Activated naive CD8-positive, alpha-beta T cell treated with anti-CD3 and anti-CD28 coated beads, Interleukin-2, amount 50 U/mL, for 24 hours (primary cell): ENCODE measurements around the gene PPP4R2.
"Not testable (repeated sequence)": the region's sequence is repeated elsewhere in the genome, so short reads cannot be mapped to it uniquely, and the experiment has no call there.

Source experiments
- ATAC-seq: fragments of 150-1000 bp; cut with Tn5 transposase; one replicate; pipeline ENCODE4 v1.10.0; 2021
- DNase-seq: peaks from one replicate; pipeline ENCODE4 v3.0.0; 2021
- H3K27ac Mint-ChIP-seq: one replicate; pipeline ENCODE4 v1.8.0; 2021; ENCODE audit warnings: mild to moderate bottlenecking, mixed read lengths
- H3K27me3 Mint-ChIP-seq: one replicate; pipeline ENCODE4 v1.8.0; 2021; ENCODE audit warnings: mixed read lengths
- H3K36me3 Mint-ChIP-seq: one replicate; pipeline ENCODE4 v1.8.0; 2021; ENCODE audit warnings: low read depth, mixed read lengths
- H3K4me1 Mint-ChIP-seq: one replicate; pipeline ENCODE4 v1.8.0; 2021; ENCODE audit warnings: mixed read lengths
- H3K4me3 Mint-ChIP-seq: one replicate; pipeline ENCODE4 v1.8.0; 2021; ENCODE audit warnings: mild to moderate bottlenecking, moderate library complexity, mixed read lengths
- H3K9me3 Mint-ChIP-seq: one replicate; pipeline ENCODE4 v1.8.0; 2021; ENCODE audit warnings: mixed read lengths

PPP4R2 gene

GRCh38 chr3:73056014-73056844 is 59.6 kb downstream of the PPP4R2 start:
- Mint-ChIP-seq H3K9me3 (no peaks in the 10 kb centered on the region), H3K27me3 (no peaks in the 10 kb centered on the region), H3K4me1 (peaks cover 18% of the 10 kb centered on the region), H3K27ac (no peak overlapping the region), H3K4me3 (no peak overlapping the region), H3K36me3 (peaks cover 12% of the 10 kb centered on the region)
- no peak for DNase-seq
- ATAC-seq, result no peak

DNA sequence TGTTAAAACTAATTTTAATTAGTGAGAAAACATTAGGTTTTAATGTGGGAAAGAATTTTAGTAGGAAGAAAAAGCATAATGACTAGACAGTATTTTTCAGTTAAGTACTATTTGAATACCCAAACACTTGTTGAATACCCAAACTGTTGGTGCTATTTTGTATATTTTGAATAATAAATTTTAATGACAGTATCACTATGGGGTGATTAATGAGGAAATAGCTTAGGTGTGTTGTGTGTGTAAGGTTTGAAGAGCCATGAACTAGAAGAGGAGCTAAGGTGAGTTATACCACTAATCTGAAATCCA is 60.2 kb downstream of the PPP4R2 start:
- ATAC-seq, result no peak
- no peak for DNase-seq
- H3K27ac Mint-ChIP-seq, result no peak overlapping the region
- no peak overlapping the region for H3K4me3 Mint-ChIP-seq
- no peaks in the 10 kb centered on the region for H3K27me3 Mint-ChIP-seq
- H3K36me3 Mint-ChIP-seq, result peaks cover 14% of the 10 kb centered on the region
- peaks cover 18% of the 10 kb centered on the region for H3K4me1 Mint-ChIP-seq
- no peaks in the 10 kb centered on the region for H3K9me3 Mint-ChIP-seq

DNA sequence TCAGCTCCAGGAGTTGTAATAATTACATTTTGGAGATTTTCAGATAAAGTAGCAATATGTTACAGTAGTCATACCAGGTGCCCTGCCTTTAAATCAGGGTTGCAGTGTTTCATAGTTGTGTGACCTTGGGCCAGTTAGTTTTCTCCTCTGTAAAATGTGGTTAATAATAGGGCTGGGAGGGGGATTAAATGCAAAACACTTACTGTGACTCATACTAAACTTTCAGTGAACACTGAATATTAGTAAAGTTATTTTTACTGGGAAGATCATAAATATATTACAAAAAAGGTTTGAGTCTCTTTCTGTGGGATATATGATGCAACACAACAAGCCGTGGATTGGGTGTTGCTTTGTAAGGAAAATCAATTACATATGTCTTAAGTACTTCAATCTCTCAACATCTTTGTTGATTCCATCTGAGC is 63.7 kb downstream of the PPP4R2 start:
- ATAC-seq (no peak), DNase-seq (no peak)

GRCh38 chr3:73061416-73061815 is 64.8 kb downstream of the PPP4R2 start, which contains the start of gene EBLN2:
TSS of gene EBLN2 (plus strand) at chr3:73061659. CDS start at chr3:73062082, 423 bp downstream.
- Mint-ChIP-seq H3K27ac (no peak within 1 kb of the TSS), H3K9me3 (no peaks in the 10 kb centered on the region), H3K36me3 (peaks cover 44% of the 10 kb centered on the region), H3K4me3 (no peak within 1 kb of the TSS), H3K27me3 (no peaks in the 10 kb centered on the region), H3K4me1 (peaks cover 9% of the 10 kb centered on the region)
- ATAC-seq (no peak), DNase-seq (no peak)

More for the DNA sequence above, 63.7 kb downstream of the PPP4R2 start:
- peaks cover 38% of the 10 kb centered on the region for H3K36me3 Mint-ChIP-seq
- H3K4me3 Mint-ChIP-seq, result no peak overlapping the region
- no peaks in the 10 kb centered on the region for H3K9me3 Mint-ChIP-seq
- no peaks in the 10 kb centered on the region for H3K27me3 Mint-ChIP-seq
- H3K27ac Mint-ChIP-seq, result no peak overlapping the region
- peaks cover 15% of the 10 kb centered on the region for H3K4me1 Mint-ChIP-seq

- H3K36me3 Mint-ChIP-seq, result peaks cover 35% of the 10 kb centered on the region
- not testable (repeated sequence) for DNase-seq, H3K9me3 Mint-ChIP-seq, H3K27ac Mint-ChIP-seq, ATAC-seq, H3K4me3 Mint-ChIP-seq, H3K27me3 Mint-ChIP-seq
- H3K4me1 Mint-ChIP-seq, result peaks cover 12% of the 10 kb centered on the region
Measured at GRCh38 chr3:73066243-73066642, 69.6 kb downstream of the PPP4R2 start.

GRCh38 chr3:73068419-73068818 is 71.8 kb downstream of the PPP4R2 start:
- DNase-seq, result no peak
- H3K4me3 Mint-ChIP-seq, result no peak overlapping the region
- no peak overlapping the region for H3K27ac Mint-ChIP-seq
- H3K36me3 Mint-ChIP-seq, result peaks cover 23% of the 10 kb centered on the region
- ATAC-seq, result no peak
- H3K9me3 Mint-ChIP-seq, result no peaks in the 10 kb centered on the region
- H3K27me3 Mint-ChIP-seq, result no peaks in the 10 kb centered on the region
- H3K4me1 Mint-ChIP-seq, result peaks cover 31% of the 10 kb centered on the region

- no peak for ATAC-seq
- peaks cover 31% of the 10 kb centered on the region for H3K4me1 Mint-ChIP-seq
- H3K36me3 Mint-ChIP-seq, result peaks cover 19% of the 10 kb centered on the region
Measured at GRCh38 chr3:73069187-73069586, 72.6 kb downstream of the PPP4R2 start.

DNA sequence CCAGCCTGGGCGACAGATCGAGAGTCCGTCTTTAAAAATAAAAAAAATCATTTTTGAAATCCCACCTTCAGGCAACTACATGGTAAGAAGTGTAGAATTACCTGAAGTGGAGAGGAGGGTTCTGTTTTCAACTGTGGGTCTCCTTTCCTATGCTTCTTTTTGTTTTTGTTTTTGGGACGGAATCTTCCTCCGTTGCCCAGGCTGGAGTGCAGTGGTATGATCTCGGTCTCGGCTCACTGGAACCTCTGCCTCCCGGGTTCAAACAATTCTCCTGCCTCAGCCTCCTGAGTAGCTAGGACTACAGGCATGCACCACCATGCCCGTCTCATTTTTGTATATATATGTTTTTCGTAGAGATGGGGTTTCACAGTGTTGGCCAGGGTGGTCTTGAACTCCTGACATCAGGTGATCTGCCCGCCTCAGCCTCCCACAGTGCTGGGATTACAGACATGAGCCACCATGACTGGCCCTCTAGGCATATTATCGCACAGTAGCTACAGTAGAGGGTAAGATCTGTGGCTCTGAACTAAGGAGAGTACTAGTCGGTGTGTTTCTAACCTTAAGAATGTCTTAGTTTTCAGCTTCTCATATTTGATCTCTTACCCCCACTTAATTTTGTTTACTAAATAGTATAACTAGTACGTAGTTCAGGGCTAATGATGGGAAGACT is 73.3 kb downstream of the PPP4R2 start:
- no peak for ATAC-seq
- H3K27me3 Mint-ChIP-seq, result no peaks in the 10 kb centered on the region
- peaks cover 31% of the 10 kb centered on the region for H3K4me1 Mint-ChIP-seq
- H3K27ac Mint-ChIP-seq, result no peak overlapping the region
- H3K36me3 Mint-ChIP-seq, result peaks cover 12% of the 10 kb centered on the region
- DNase-seq, result no peak
- H3K9me3 Mint-ChIP-seq, result no peaks in the 10 kb centered on the region
- H3K4me3 Mint-ChIP-seq, result no peak overlapping the region

More at GRCh38 chr3:73069187-73069586, 72.6 kb downstream of the PPP4R2 start:
- H3K4me3 Mint-ChIP-seq, result no peak overlapping the region
- H3K27me3 Mint-ChIP-seq, result no peaks in the 10 kb centered on the region
- H3K27ac Mint-ChIP-seq, result no peak overlapping the region
- no peak for DNase-seq
- H3K9me3 Mint-ChIP-seq, result no peaks in the 10 kb centered on the region

- peaks cover 31% of the 10 kb centered on the region for H3K4me1 Mint-ChIP-seq
- peak; percentile 47 for ATAC-seq
- peaks cover 3% of the 10 kb centered on the region for H3K36me3 Mint-ChIP-seq
- no peak for DNase-seq
- H3K4me3 Mint-ChIP-seq, result no peak overlapping the region
- no peaks in the 10 kb centered on the region for H3K9me3 Mint-ChIP-seq
- H3K27ac Mint-ChIP-seq, result no peak overlapping the region
- H3K27me3 Mint-ChIP-seq, result no peaks in the 10 kb centered on the region
Measured at GRCh38 chr3:73070675-73071575, 74.3 kb downstream of the PPP4R2 start.

- no peak for DNase-seq
- Mint-ChIP-seq H3K27me3 (no peaks in the 10 kb centered on the region), H3K4me3 (no peak overlapping the region), H3K9me3 (no peaks in the 10 kb centered on the region), H3K4me1 (peaks cover 31% of the 10 kb centered on the region), H3K27ac (no peak overlapping the region), H3K36me3 (no peaks in the 10 kb centered on the region)
- no peak for ATAC-seq
Measured at GRCh38 chr3:73071952-73072351, 75.3 kb downstream of the PPP4R2 start.

DNA sequence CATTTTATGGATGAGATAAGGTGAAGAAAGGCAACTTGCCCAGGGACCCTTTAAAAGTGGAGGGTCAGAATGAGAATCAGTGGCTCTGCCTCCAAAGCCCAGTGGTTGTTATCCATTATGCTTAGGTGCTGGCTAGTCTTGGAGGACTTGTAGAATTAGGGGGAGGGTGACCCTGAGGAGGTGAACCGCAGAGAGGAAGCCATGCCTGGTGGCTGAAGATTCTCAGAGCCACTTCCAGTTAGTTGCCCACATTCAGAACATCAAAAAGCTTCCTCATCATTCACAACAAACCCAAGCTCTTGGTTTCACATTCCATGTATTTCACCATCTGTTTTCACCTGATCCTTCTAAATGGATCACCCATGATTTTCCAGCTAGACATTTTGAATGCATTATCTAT is 76.0 kb downstream of the PPP4R2 start:
- Mint-ChIP-seq H3K9me3 (no peaks in the 10 kb centered on the region), H3K36me3 (no peaks in the 10 kb centered on the region), H3K4me1 (peaks cover 31% of the 10 kb centered on the region), H3K27ac (no peak overlapping the region), H3K27me3 (no peaks in the 10 kb centered on the region), H3K4me3 (no peak overlapping the region)
- no peak for DNase-seq
- no peak for ATAC-seq

DNA sequence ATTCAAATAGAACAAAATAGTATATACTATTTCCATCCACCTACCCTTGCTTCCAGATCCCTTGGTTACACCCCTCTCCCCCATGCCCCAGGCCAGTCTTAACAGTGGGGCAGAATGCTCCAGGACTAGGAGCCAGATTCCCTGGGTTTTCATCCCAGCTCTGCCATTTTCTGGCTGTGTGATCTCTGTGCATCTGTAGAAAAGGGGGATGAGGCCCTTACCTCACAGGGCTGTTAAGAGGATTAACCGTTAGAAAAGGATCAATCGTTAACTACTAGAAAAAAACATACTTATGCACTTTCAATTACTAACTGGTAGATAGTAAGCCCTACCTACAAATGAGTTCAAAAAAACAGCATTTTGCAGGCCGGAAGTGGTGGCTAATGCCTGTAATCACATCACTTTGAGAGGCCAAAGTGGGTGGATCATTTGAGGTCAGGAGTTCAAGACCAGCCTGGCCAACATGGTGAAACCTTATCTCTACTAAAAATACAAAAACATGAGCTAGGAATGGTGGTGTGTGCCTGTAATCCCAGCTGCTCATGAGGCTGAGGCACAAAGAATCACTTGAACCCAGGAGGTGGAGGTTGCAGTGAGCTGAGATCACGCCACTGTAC is 76.6 kb downstream of the PPP4R2 start:
- no peak for ATAC-seq
- Mint-ChIP-seq H3K4me3 (no peak overlapping the region), H3K36me3 (no peaks in the 10 kb centered on the region), H3K27me3 (no peaks in the 10 kb centered on the region), H3K4me1 (peaks cover 31% of the 10 kb centered on the region), H3K9me3 (no peaks in the 10 kb centered on the region), H3K27ac (no peak overlapping the region)
- no peak for DNase-seq

GRCh38 chr3:73074781-73075180 is 78.2 kb downstream of the PPP4R2 start:
- DNase-seq (no peak), ATAC-seq (no peak)
- Mint-ChIP-seq H3K4me1 (peaks cover 31% of the 10 kb centered on the region), H3K27me3 (no peaks in the 10 kb centered on the region), H3K4me3 (no peak overlapping the region), H3K9me3 (no peaks in the 10 kb centered on the region), H3K27ac (no peak overlapping the region), H3K36me3 (no peaks in the 10 kb centered on the region)

GRCh38 chr3:73080216-73080966 is 83.8 kb downstream of the PPP4R2 start:
- no peak for ATAC-seq
- peaks cover 7% of the 10 kb centered on the region for H3K4me1 Mint-ChIP-seq
- H3K27ac Mint-ChIP-seq, result no peak overlapping the region
- H3K9me3 Mint-ChIP-seq, result no peaks in the 10 kb centered on the region
- no peaks in the 10 kb centered on the region for H3K27me3 Mint-ChIP-seq
- no peak overlapping the region for H3K4me3 Mint-ChIP-seq
- DNase-seq, result no peak
- no peaks in the 10 kb centered on the region for H3K36me3 Mint-ChIP-seq
